Endothelial cell of umbilical vein (primary cell): ENCODE measurements around the gene DUSP8. TPM values are rescaled to one million over a fixed set of nuclear protein-coding genes. Genes with fewer than 3 reads are reported as not detected.

Experiments
- BruUV-seq: library from RNA; stranded (reverse); fragments of 400-500 nt; replicated peaks from 2 replicates; lab custom pipeline; 2021; lab: Mats Ljungman, UMichigan
- CTCF ChIA-PET: fragments of 300-600, 350-600 bp; sonication (Branson Sonifier 250); formaldehyde crosslinking; loops from one replicate; lab custom pipeline; 2021; ENCODE audit warnings: antibody characterized with exemption, inconsistent platforms; lab: Charles Lee
- POLR2A ChIA-PET: fragments of 300-600, 350-600 bp; sonication (Branson Sonifier 250); formaldehyde crosslinking; loops from one replicate; lab custom pipeline; 2021; ENCODE audit warnings: antibody characterized with exemption, inconsistent platforms; lab: Charles Lee
- DNase-seq: peaks from one replicate; pipeline ENCODE4 v3.0.0-alpha.2; 2011; ENCODE audit warnings: low read depth, low spot score
- FAIRE-seq: peaks from 2 replicates; lab custom pipeline; 2011; peaks lifted over from hg19 to GRCh38; lab: Jason Lieb, UNC
- H2AFZ ChIP-seq: 2 replicates; pipeline ENCODE4 v1.6.0; 2012; ENCODE audit warnings: low read depth, low read length, control low read depth, inconsistent platforms
- H3K27ac ChIP-seq: 2 replicates; pipeline ENCODE4 v1.5.1; 2011; ENCODE audit warnings: low read depth, mild to moderate bottlenecking, control low read depth, low read length, moderate library complexity; ENCODE audit not compliant: insufficient read depth
- H3K27me3 ChIP-seq, 2 experiments: 2 replicates each; pipeline versions ENCODE4 v1.6.0 to v1.6.1; 2011; ENCODE audit warnings: low read length in 2 of 2, mixed read lengths in 1 of 2; ENCODE audit not compliant: control insufficient read depth in 2 of 2, insufficient read depth in 2 of 2
- H3K36me3 ChIP-seq, 2 experiments: 2 replicates in 1 of 2; 3 replicates in 1 of 2; pipeline ENCODE4 v1.5.1; 2011; ENCODE audit warnings: low read length in 2 of 2, mild to moderate bottlenecking in 1 of 2, moderate library complexity in 1 of 2; ENCODE audit not compliant: control insufficient read depth in 2 of 2, insufficient read depth in 2 of 2; ENCODE audit errors: extremely low read depth in 1 of 2
- H3K4me1 ChIP-seq: 3 replicates; pipeline ENCODE4 v1.5.1; 2011; ENCODE audit warnings: mild to moderate bottlenecking, low read length; ENCODE audit not compliant: control insufficient read depth, insufficient read depth; ENCODE audit errors: extremely low read depth
- H3K4me2 ChIP-seq: 2 replicates; pipeline ENCODE4 v1.6.1; 2011; ENCODE audit warnings: low read length, control low read depth, mixed read lengths; ENCODE audit not compliant: insufficient read depth
- H3K4me3 ChIP-seq, 3 experiments: fragments of 200-600 bp in 1 of 3; sonication (generic), shearing (Covaris generic) in 1 of 3; replicated peaks in 1 of 3; 2 replicates each; pipeline ENCODE4 v1.5.1; 2011 to 2016; ENCODE audit warnings: control low read depth in 3 of 3, low read length in 3 of 3, mild to moderate bottlenecking in 2 of 3, inconsistent platforms in 1 of 3, low read depth in 1 of 3, moderate library complexity in 1 of 3; ENCODE audit not compliant: insufficient read depth in 1 of 3
- H3K79me2 ChIP-seq: 2 replicates; pipeline ENCODE4 v1.6.0; 2012; ENCODE audit warnings: low read length, inconsistent platforms; ENCODE audit not compliant: control insufficient read depth, insufficient read depth
- H3K9ac ChIP-seq: replicated peaks from 2 replicates; pipeline ENCODE3; 2011; ENCODE audit warnings: low read length, control low read depth; ENCODE audit not compliant: insufficient read depth; ENCODE audit errors: extremely low read depth
- H3K9me1 ChIP-seq: replicated peaks from 3 replicates; pipeline ENCODE4 v1.6.0; 2011; ENCODE audit warnings: mild to moderate bottlenecking, low read length; ENCODE audit not compliant: control insufficient read depth, insufficient read depth; ENCODE audit errors: extremely low read depth
- H3K9me3 ChIP-seq: replicated peaks from 2 replicates; pipeline ENCODE4 v1.5.1; 2012; ENCODE audit warnings: low read length, inconsistent platforms; ENCODE audit not compliant: control insufficient read depth, insufficient read depth
- H4K20me1 ChIP-seq: replicated peaks from 2 replicates; pipeline ENCODE3; 2011; ENCODE audit warnings: mild to moderate bottlenecking, low read length; ENCODE audit not compliant: control insufficient read depth, insufficient read depth; ENCODE audit errors: extremely low read depth
- EZH2 ChIP-seq: IDR thresholded peaks from 2 replicates; pipeline ENCODE4 v1.6.1; 2012; ENCODE audit warnings: borderline replicate concordance, low read depth, mild to moderate bottlenecking, moderate library complexity, low read length, inconsistent platforms; ENCODE audit not compliant: severe bottlenecking
- FOS ChIP-seq: IDR thresholded peaks from 2 replicates; pipeline ENCODE4 v1.6.1; 2011; ENCODE audit warnings: mild to moderate bottlenecking, low read length, moderate library complexity, borderline replicate concordance; ENCODE audit not compliant: insufficient read depth
- GATA2 ChIP-seq: IDR thresholded peaks from 2 replicates; pipeline ENCODE4 v1.7.0; 2011; ENCODE audit warnings: low read depth, mild to moderate bottlenecking, moderate library complexity, mixed read lengths, low read length; ENCODE audit not compliant: insufficient read length, insufficient read depth
- JUN ChIP-seq: IDR thresholded peaks from 2 replicates; pipeline ENCODE4 v1.6.1; 2011; ENCODE audit warnings: borderline replicate concordance, low read depth; ENCODE audit not compliant: insufficient read length, insufficient read depth
- MYC ChIP-seq: IDR thresholded peaks from one replicate; pipeline ENCODE4 v1.6.1; 2011; ENCODE audit warnings: mild to moderate bottlenecking, low read depth, low read length
- POLR2A ChIP-seq: IDR thresholded peaks from 2 replicates; pipeline ENCODE4 v1.6.1; 2012; ENCODE audit warnings: low read depth, mild to moderate bottlenecking, control low read depth, low read length
- POLR2AphosphoS5 ChIP-seq: IDR thresholded peaks from 2 replicates; pipeline ENCODE4 v1.6.1; 2012; ENCODE audit warnings: low read depth, mild to moderate bottlenecking, control low read depth, low read length, moderate library complexity; ENCODE audit not compliant: insufficient read depth
- dilution Hi-C: fragments of 300-500 bp; cut with MboI; formaldehyde crosslinking; loops from one replicate; pipeline ENCODE4 v1.15.0; 2019; ENCODE audit warnings: low sequenced_read_pairs; ENCODE audit not compliant: extremely low pct_ligation_motif_present
- intact Hi-C: fragments of 100-400 bp; cut with micrococcal nuclease; formaldehyde crosslinking; loops from one replicate; pipeline ENCODE4 v1.10.0; 2022
- polyA plus RNA-seq, 4 experiments: library from polyadenylated mRNA; depleted of rRNA in 3 of 4; stranded (reverse) in 3 of 4; unstranded in 1 of 4; fragments of >200 nt; gene quantifications; 2 replicates each; pipeline versions ENCODE4 v1.2.1 to v1.2.3, GENCODE V29; 2011 to 2012; ENCODE audit warnings: missing spikeins in 1 of 4
- total RNA-seq: library from RNA; stranded (reverse); gene quantifications from 2 replicates; pipeline ENCODE4 v1.2.3, GENCODE V29; 2021
- TF ChIP-seq, protein P1 (sequence below), 2 donors: IDR thresholded peaks; 1 replicate in 1 of 2; 2 replicates in 1 of 2; pipeline ENCODE4 v1.5.1; 2011; ENCODE audit warnings: low read length in 2 of 2, mild to moderate bottlenecking in 2 of 2, moderate library complexity in 2 of 2, control low read depth in 1 of 2, inconsistent platforms in 1 of 2, low read depth in 1 of 2; ENCODE audit not compliant: insufficient read depth in 1 of 2; ENCODE audit errors: extremely low read depth in 1 of 2
- TF ChIP-seq, protein P2 (sequence below): IDR thresholded peaks from 2 replicates; pipeline ENCODE4 v1.6.1; 2011; ENCODE audit not compliant: insufficient read depth, insufficient read length

Gene DUSP8
- total and polyA plus RNA-seq, 2 donors (not counting 3 experiments of a cell fraction or from before 2014, with no cell fraction given): 4.6 to 5.9 TPM

DNA sequence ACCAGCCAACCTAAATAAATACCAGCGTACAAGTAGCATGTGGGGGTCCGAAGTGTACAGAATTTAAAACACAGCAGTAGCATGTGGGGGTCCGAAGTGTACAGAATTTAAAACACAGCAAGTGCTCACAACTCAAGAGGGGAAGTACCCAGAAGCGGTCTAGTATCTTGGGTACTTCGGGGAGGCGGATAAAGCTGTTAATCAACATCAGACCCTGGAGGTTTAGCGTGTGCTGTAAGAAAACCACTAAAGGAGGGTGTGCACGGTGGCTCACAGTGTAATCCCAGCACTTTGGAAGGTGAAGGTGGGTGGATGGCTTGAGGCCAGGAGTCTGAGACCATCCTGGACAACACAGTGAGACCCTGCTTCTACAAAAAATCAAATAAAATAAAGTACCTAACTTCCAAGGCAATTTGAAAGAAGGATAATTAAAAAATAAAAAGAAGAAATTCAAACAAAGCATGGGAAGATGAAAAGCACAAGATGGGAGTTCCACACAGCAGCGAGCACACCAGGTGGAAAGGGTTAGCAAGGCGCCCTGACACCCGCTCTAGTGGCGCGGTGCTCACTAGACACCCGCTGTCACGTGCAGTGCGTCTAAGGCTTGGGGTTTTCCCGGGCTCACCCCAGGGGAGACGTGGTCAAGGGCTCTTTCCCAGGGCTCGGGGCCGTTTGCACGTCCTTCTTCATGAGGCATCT is 50.5 kb downstream of the DUSP8 start:
- Histone ChIP-seq H3K27ac (no peak overlapping the region), H3K4me2 (no peak overlapping the region), H3K27me3 (no peaks in the 10 kb centered on the region), H3K4me3 (no peak overlapping the region), H3K79me2 (peaks cover 18% of the 10 kb centered on the region), H2AFZ (no peak overlapping the region), H3K4me1 (no peaks in the 10 kb centered on the region), H3K36me3 (no peaks in the 10 kb centered on the region), H3K9ac (no peak overlapping the region), H4K20me1 (no peaks in the 10 kb centered on the region), H3K9me3 (no peaks in the 10 kb centered on the region), H3K9me1 (no peaks in the 10 kb centered on the region)
- no TSS peak for BruUV-seq
- DNase-seq (no peak), FAIRE-seq (no peak)
- no peak for TF ChIP-seq JUN
- TF ChIP-seq, protein P1, sequence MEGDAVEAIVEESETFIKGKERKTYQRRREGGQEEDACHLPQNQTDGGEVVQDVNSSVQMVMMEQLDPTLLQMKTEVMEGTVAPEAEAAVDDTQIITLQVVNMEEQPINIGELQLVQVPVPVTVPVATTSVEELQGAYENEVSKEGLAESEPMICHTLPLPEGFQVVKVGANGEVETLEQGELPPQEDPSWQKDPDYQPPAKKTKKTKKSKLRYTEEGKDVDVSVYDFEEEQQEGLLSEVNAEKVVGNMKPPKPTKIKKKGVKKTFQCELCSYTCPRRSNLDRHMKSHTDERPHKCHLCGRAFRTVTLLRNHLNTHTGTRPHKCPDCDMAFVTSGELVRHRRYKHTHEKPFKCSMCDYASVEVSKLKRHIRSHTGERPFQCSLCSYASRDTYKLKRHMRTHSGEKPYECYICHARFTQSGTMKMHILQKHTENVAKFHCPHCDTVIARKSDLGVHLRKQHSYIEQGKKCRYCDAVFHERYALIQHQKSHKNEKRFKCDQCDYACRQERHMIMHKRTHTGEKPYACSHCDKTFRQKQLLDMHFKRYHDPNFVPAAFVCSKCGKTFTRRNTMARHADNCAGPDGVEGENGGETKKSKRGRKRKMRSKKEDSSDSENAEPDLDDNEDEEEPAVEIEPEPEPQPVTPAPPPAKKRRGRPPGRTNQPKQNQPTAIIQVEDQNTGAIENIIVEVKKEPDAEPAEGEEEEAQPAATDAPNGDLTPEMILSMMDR (IDR thresholded peaks at IDR 0.05; ENCODE audit: extremely low read depth in 1 of 2, insufficient read depth in 1 of 2, low read depth in 1 of 2, low read length in 2 of 2): no peak
- TF ChIP-seq FOS: no peak
- no peak for TF ChIP-seq MYC
- TF ChIP-seq POLR2A: no peak
- TF ChIP-seq POLR2AphosphoS5: no peak
- no peak for TF ChIP-seq GATA2
- no peak for TF ChIP-seq EZH2
- TF ChIP-seq, protein P2, sequence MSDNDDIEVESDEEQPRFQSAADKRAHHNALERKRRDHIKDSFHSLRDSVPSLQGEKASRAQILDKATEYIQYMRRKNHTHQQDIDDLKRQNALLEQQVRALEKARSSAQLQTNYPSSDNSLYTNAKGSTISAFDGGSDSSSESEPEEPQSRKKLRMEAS: no peak
- intact Hi-C loops: no loop called here
- ChIA-PET CTCF (interaction anchor here (1.1 to 2.4 kb wide), 2 partner anchors 53 kb away, joined by 7 to 8 read pairs; no protein-coding TSS in a partner anchor), POLR2A (no interaction called here)
- dilution Hi-C loops: no loop called here
